HCT116 (cell line): ENCODE results near the gene RHOD. TPM values are rescaled to one million over a fixed set of nuclear protein-coding genes. Genes with fewer than 3 reads are reported as not detected.

Source experiments
- ATAC-seq: fragments of 200-7000 bp; cut with Tn5 transposase; 2 replicates; pipeline ENCODE4 v1.9.1; 2020; ENCODE audit warnings: mild to moderate bottlenecking, moderate library complexity
- BruUV-seq: library from RNA; stranded (reverse); fragments of 400-500 nt; replicated peaks from 2 replicates; lab custom pipeline; 2021; lab: Mats Ljungman, UMichigan
- CTCF ChIA-PET: fragments of 300-600 bp; sonication (Branson Sonifier 250); formaldehyde crosslinking; loops from one replicate; lab custom pipeline; 2021; ENCODE audit warnings: antibody characterized with exemption; lab: Charles Lee
- POLR2A ChIA-PET: fragments of 300-600, 350-600 bp; sonication (Branson Sonifier 250); formaldehyde crosslinking; loops from one replicate; lab custom pipeline; 2021; ENCODE audit warnings: antibody characterized with exemption; lab: Charles Lee
- RAD21 ChIA-PET, 2 experiments: fragments of 300-600 bp; sonication (Branson Sonifier 250); formaldehyde crosslinking; loops; one replicate each; lab custom pipeline; 2023; ENCODE audit warnings: low total read pairs in 2 of 2; ENCODE audit not compliant: uncharacterized antibody in 2 of 2, unreplicated experiment in 2 of 2, low non-redundant PET in 1 of 2; lab: Charles Lee
- DNase-seq: peaks from one replicate; pipeline ENCODE4 v3.0.0-alpha.2; 2010; ENCODE audit warnings: low read depth, low spot score
- H2AFZ ChIP-seq: fragments of 200-600 bp; shearing (Covaris generic), sonication (generic); 2 replicates; pipeline ENCODE4 v1.6.1; 2017; ENCODE audit warnings: low read depth, mixed run types, mixed read lengths, antibody characterized with exemption, low read length; ENCODE audit not compliant: poor library complexity, severe bottlenecking
- H3K27ac ChIP-seq: 2 replicates; pipeline ENCODE4 v1.5.1; 2012; ENCODE audit warnings: low read depth, low read length
- H3K27me3 ChIP-seq: fragments of 200-600 bp; sonication (generic); 2 replicates; pipeline ENCODE4 v1.6.1; 2016; ENCODE audit warnings: mixed run types, low read length, mixed read lengths; ENCODE audit not compliant: insufficient read depth
- H3K36me3 ChIP-seq, 2 experiments: fragments of 200-500 bp in 1 of 2; fragments of 200-600 bp in 1 of 2; sonication (Bioruptor generic) in 1 of 2; sonication (generic) in 1 of 2; 2 replicates each; pipeline versions ENCODE4 v1.5.1 to v1.6.1; 2014 to 2016; ENCODE audit warnings: low read length in 2 of 2, inconsistent platforms in 1 of 2, mixed read lengths in 1 of 2, mixed run types in 1 of 2; ENCODE audit not compliant: insufficient read depth in 2 of 2, control insufficient read depth in 1 of 2
- H3K4me1 ChIP-seq, 2 experiments: fragments of 200-600 bp in 1 of 2; sonication (generic) in 1 of 2; 2 replicates each; pipeline versions ENCODE4 v1.5.1 to v1.6.1; 2012 to 2017; ENCODE audit warnings: low read length in 2 of 2, inconsistent platforms in 1 of 2, mild to moderate bottlenecking in 1 of 2, mixed read lengths in 1 of 2, mixed run types in 1 of 2, moderate library complexity in 1 of 2; ENCODE audit not compliant: insufficient read depth in 2 of 2, control insufficient read depth in 1 of 2
- H3K4me2 ChIP-seq: fragments of 200-600 bp; sonication (generic); 2 replicates; pipeline ENCODE4 v1.6.1; 2017; ENCODE audit warnings: mixed run types, low read length, mixed read lengths
- H3K4me3 ChIP-seq, 2 experiments: fragments of 200-600 bp in 1 of 2; sonication (generic) in 1 of 2; replicated peaks in 1 of 2; 2 replicates each; pipeline ENCODE4 v1.5.1; 2011 to 2016; ENCODE audit warnings: low read length in 2 of 2, control low read depth in 1 of 2, low read depth in 1 of 2, mild to moderate bottlenecking in 1 of 2, mixed read lengths in 1 of 2, mixed run types in 1 of 2
- H3K79me2 ChIP-seq: fragments of 200-600 bp; sonication (generic); 2 replicates; pipeline ENCODE4 v1.6.1; 2017; ENCODE audit warnings: mild to moderate bottlenecking, mixed run types, low read length, moderate library complexity, mixed read lengths; ENCODE audit not compliant: insufficient read depth
- H3K9ac ChIP-seq: fragments of 200-600 bp; sonication (generic); 2 replicates; pipeline ENCODE4 v1.6.1; 2016; ENCODE audit warnings: low read length, mixed read lengths
- H3K9me2 ChIP-seq: fragments of 200-600 bp; sonication (generic), shearing (Covaris generic); 2 replicates; pipeline ENCODE4 v1.6.1; 2017; ENCODE audit warnings: mixed run types, mild to moderate bottlenecking, moderate library complexity; ENCODE audit not compliant: insufficient read depth
- H3K9me3 ChIP-seq, 2 experiments: fragments of 200-500 bp in 1 of 2; fragments of 200-600 bp in 1 of 2; sonication (Bioruptor generic) in 1 of 2; sonication (generic) in 1 of 2; 2 replicates each; pipeline ENCODE4 v1.6.1; 2014 to 2017; ENCODE audit warnings: low read length in 2 of 2, mixed read lengths in 2 of 2, inconsistent platforms in 1 of 2, low read depth in 1 of 2, mild to moderate bottlenecking in 1 of 2, mixed run types in 1 of 2, moderate library complexity in 1 of 2; ENCODE audit not compliant: control insufficient read depth in 1 of 2, insufficient read depth in 1 of 2
- H4K20me1 ChIP-seq: fragments of 200-600 bp; sonication (generic), shearing (Covaris generic); 2 replicates; pipeline ENCODE4 v1.6.1; 2017; ENCODE audit warnings: mixed run types, mild to moderate bottlenecking, moderate library complexity; ENCODE audit not compliant: insufficient read depth
- CBX3 ChIP-seq: IDR thresholded peaks from 2 replicates; pipeline ENCODE4 v1.6.1; 2012; ENCODE audit warnings: low read depth
- EGR1 ChIP-seq: IDR thresholded peaks from 2 replicates; pipeline ENCODE4 v1.6.1; 2012; ENCODE audit warnings: low read depth
- ELF1 ChIP-seq: IDR thresholded peaks from 2 replicates; pipeline ENCODE4 v1.6.1; 2012; ENCODE audit warnings: low read depth, borderline replicate concordance
- EZH2 ChIP-seq: fragments of 200-600 bp; sonication (generic); IDR thresholded peaks from 2 replicates; pipeline ENCODE4 v1.6.1; 2017; ENCODE audit warnings: antibody characterized with exemption, mixed run types
- FOSL1 ChIP-seq: IDR thresholded peaks from 2 replicates; pipeline ENCODE4 v1.6.1; 2012; ENCODE audit warnings: low read depth
- POLR2A ChIP-seq: IDR thresholded peaks from 2 replicates; pipeline ENCODE4 v1.7.0; 2011; ENCODE audit warnings: borderline replicate concordance; ENCODE audit not compliant: insufficient read depth, insufficient read length; ENCODE audit errors: extremely low read depth
- POLR2AphosphoS5 ChIP-seq: IDR thresholded peaks from 2 replicates; pipeline ENCODE4 v1.6.1; 2011; ENCODE audit warnings: mild to moderate bottlenecking, low read depth, low read length, moderate library complexity
- RAD21 ChIP-seq: IDR thresholded peaks from 2 replicates; pipeline ENCODE4 v1.6.1; 2012; ENCODE audit warnings: low read depth, mild to moderate bottlenecking
- SIN3A ChIP-seq: IDR thresholded peaks from 2 replicates; pipeline ENCODE4 v1.6.1; 2012; ENCODE audit warnings: low read depth
- SP1 ChIP-seq: IDR thresholded peaks from 2 replicates; pipeline ENCODE4 v1.6.1; 2012; ENCODE audit warnings: low read depth
- SRF ChIP-seq: IDR thresholded peaks from 2 replicates; pipeline ENCODE4 v1.6.1; 2012; ENCODE audit warnings: low read depth
- YY1 ChIP-seq: IDR thresholded peaks from 2 replicates; pipeline ENCODE4 v1.6.1; 2011; ENCODE audit warnings: low read length, low read depth, moderate library complexity, mild to moderate bottlenecking; ENCODE audit not compliant: insufficient replicate concordance; ENCODE audit errors: extremely low read depth
- ZFX ChIP-seq: fragments of 450-650 bp; IDR thresholded peaks from 2 replicates; pipeline ENCODE4 v1.6.1; 2017
- ZNF274 ChIP-seq: fragments of 200-500 bp; sonication (Bioruptor generic); IDR thresholded peaks from 2 replicates; pipeline ENCODE4 v1.6.1; 2014; ENCODE audit warnings: mild to moderate bottlenecking, low read depth, low read length, inconsistent platforms
- intact Hi-C: fragments of 100-400 bp; cut with micrococcal nuclease; formaldehyde crosslinking; loops from 2 replicates; pipeline ENCODE4 v1.10.0; 2022
- total RNA-seq: library from RNA; stranded (reverse); gene quantifications from one replicate; pipeline ENCODE4 v1.2.1, GENCODE V29; 2021; ENCODE audit not compliant: unreplicated experiment
- TF ChIP-seq, protein P1 (sequence below): IDR thresholded peaks from 2 replicates; pipeline ENCODE4 v1.6.1; 2011; ENCODE audit warnings: mild to moderate bottlenecking, low read length, moderate library complexity; ENCODE audit not compliant: insufficient replicate concordance; ENCODE audit errors: extremely low read depth
- TF ChIP-seq, protein P2 (sequence below): IDR thresholded peaks from 2 replicates; pipeline ENCODE4 v1.6.1; 2012
- TF ChIP-seq, protein P3 (sequence below): IDR thresholded peaks from 2 replicates; pipeline ENCODE4 v1.6.1; 2012
- TF ChIP-seq, protein P4 (sequence below): IDR thresholded peaks from 2 replicates; pipeline ENCODE4 v1.6.1; 2012; ENCODE audit warnings: low read depth

RHOD gene
- total RNA-seq, 1 experiment from 2014 or later: 42.0 TPM

DNA sequence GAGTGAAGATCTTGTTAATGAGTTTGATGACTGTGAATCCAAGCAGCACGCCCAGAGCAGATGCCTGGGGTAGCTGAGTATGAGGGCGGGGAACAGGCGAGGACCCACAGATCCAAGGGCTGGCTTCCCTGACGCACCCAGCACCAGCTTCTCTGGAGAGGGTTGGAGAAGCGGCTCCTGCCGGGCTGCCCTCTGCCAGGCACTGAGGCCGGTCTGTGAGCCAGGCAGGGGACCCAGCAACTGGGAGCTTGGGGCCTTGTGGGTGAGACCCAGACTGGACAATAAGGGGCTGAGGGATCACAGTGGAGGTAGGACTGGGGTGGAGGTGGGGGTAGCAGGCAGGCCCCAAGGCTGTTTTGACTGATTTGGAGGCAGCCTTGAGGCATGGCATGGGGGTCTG is 42.3 kb upstream of the RHOD start:
- CTCF ChIA-PET: no interaction called here
- no peak overlapping the region for H3K9ac ChIP-seq
- H3K4me1 ChIP-seq: no peaks in the 10 kb centered on the region
- H3K27me3 ChIP-seq: no peaks in the 10 kb centered on the region
- POLR2A ChIA-PET: interaction anchor here (1.4 kb wide), 1 partner anchor 7 kb away, joined by 4 read pairs; no protein-coding TSS in a partner anchor
- RAD21 ChIA-PET: no interaction called here
- no TSS peak for BruUV-seq
- H3K4me3 ChIP-seq: no peak overlapping the region
- H2AFZ ChIP-seq: no peak overlapping the region
- H4K20me1 ChIP-seq: no peaks in the 10 kb centered on the region
- DNase-seq (no peak), ATAC-seq (no peak)
- no peaks in the 10 kb centered on the region for H3K9me2 ChIP-seq
- H3K36me3 ChIP-seq: no peaks in the 10 kb centered on the region
- no peak overlapping the region for H3K4me2 ChIP-seq
- no peak overlapping the region for H3K27ac ChIP-seq
- intact Hi-C loops: no loop called here
- TF ChIP-seq RAD21 (no peak), CBX3 (no peak), POLR2A (no peak), SIN3A (no peak), EGR1 (no peak), ZNF274 (no peak), FOSL1 (no peak), ZFX (no peak), POLR2AphosphoS5 (no peak), EZH2 (no peak)
- TF ChIP-seq, protein P1, sequence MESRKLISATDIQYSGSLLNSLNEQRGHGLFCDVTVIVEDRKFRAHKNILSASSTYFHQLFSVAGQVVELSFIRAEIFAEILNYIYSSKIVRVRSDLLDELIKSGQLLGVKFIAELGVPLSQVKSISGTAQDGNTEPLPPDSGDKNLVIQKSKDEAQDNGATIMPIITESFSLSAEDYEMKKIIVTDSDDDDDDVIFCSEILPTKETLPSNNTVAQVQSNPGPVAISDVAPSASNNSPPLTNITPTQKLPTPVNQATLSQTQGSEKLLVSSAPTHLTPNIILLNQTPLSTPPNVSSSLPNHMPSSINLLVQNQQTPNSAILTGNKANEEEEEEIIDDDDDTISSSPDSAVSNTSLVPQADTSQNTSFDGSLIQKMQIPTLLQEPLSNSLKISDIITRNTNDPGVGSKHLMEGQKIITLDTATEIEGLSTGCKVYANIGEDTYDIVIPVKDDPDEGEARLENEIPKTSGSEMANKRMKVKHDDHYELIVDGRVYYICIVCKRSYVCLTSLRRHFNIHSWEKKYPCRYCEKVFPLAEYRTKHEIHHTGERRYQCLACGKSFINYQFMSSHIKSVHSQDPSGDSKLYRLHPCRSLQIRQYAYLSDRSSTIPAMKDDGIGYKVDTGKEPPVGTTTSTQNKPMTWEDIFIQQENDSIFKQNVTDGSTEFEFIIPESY: no peak
- H3K79me2 ChIP-seq: no peaks in the 10 kb centered on the region
- no peaks in the 10 kb centered on the region for H3K9me3 ChIP-seq

DNA sequence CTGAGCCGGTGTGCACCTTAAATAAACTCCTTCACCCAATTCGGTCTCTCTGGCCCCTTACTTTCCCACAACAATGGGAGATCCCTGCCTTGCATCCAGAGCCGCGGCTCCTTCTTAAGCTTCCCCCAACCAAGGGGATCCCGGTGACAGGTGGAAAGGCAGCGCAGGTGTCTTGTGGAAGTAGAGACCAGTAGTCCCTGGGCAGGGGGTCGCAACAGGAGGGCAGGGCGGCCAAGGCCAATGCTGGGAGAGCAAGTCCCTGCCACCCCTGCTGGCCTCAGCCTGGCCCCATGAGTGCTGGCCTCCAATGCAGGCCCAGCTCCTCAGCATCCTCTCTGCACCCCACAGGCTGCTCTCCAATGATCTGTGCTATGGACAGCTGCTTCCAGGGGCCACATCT is 41.6 kb upstream of the RHOD start:
- BruUV-seq: no TSS peak
- CTCF ChIA-PET: no interaction called here
- no peak for ATAC-seq
- Histone ChIP-seq H3K27me3 (no peaks in the 10 kb centered on the region), H3K79me2 (no peaks in the 10 kb centered on the region), H3K4me1 (no peaks in the 10 kb centered on the region), H3K27ac (no peak overlapping the region), H3K4me3 (no peak overlapping the region), H2AFZ (no peak overlapping the region), H3K9me3 (no peaks in the 10 kb centered on the region), H3K9ac (no peak overlapping the region), H3K4me2 (no peak overlapping the region), H4K20me1 (no peaks in the 10 kb centered on the region), H3K9me2 (no peaks in the 10 kb centered on the region), H3K36me3 (no peaks in the 10 kb centered on the region)
- POLR2A ChIA-PET: no interaction called here
- DNase-seq: no peak
- intact Hi-C loops: no loop called here
- RAD21 ChIA-PET: no interaction called here
- TF ChIP-seq SIN3A: no peak
- TF ChIP-seq EGR1: no peak
- TF ChIP-seq, protein P2, sequence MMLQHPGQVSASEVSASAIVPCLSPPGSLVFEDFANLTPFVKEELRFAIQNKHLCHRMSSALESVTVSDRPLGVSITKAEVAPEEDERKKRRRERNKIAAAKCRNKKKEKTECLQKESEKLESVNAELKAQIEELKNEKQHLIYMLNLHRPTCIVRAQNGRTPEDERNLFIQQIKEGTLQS: no peak
- TF ChIP-seq CBX3: no peak
- TF ChIP-seq ELF1: no peak
- TF ChIP-seq, protein P3, sequence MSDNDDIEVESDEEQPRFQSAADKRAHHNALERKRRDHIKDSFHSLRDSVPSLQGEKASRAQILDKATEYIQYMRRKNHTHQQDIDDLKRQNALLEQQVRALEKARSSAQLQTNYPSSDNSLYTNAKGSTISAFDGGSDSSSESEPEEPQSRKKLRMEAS: no peak
- TF ChIP-seq, protein P4, sequence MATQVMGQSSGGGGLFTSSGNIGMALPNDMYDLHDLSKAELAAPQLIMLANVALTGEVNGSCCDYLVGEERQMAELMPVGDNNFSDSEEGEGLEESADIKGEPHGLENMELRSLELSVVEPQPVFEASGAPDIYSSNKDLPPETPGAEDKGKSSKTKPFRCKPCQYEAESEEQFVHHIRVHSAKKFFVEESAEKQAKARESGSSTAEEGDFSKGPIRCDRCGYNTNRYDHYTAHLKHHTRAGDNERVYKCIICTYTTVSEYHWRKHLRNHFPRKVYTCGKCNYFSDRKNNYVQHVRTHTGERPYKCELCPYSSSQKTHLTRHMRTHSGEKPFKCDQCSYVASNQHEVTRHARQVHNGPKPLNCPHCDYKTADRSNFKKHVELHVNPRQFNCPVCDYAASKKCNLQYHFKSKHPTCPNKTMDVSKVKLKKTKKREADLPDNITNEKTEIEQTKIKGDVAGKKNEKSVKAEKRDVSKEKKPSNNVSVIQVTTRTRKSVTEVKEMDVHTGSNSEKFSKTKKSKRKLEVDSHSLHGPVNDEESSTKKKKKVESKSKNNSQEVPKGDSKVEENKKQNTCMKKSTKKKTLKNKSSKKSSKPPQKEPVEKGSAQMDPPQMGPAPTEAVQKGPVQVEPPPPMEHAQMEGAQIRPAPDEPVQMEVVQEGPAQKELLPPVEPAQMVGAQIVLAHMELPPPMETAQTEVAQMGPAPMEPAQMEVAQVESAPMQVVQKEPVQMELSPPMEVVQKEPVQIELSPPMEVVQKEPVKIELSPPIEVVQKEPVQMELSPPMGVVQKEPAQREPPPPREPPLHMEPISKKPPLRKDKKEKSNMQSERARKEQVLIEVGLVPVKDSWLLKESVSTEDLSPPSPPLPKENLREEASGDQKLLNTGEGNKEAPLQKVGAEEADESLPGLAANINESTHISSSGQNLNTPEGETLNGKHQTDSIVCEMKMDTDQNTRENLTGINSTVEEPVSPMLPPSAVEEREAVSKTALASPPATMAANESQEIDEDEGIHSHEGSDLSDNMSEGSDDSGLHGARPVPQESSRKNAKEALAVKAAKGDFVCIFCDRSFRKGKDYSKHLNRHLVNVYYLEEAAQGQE: no peak
- TF ChIP-seq RAD21: no peak
- TF ChIP-seq SP1: no peak
- no peak for TF ChIP-seq YY1
- TF ChIP-seq SRF: no peak
